DMS153 treated with DMSO at 0.1 percent for 48 hours (cell line): Measurements from ENCODE around the gene CTDSP1.

Source experiments
- DNase-seq: peaks from one replicate; lab custom pipeline; 2025; ENCODE audit not compliant: unreplicated experiment; lab: John Stamatoyannopoulos, UW

Gene CTDSP1, protein sequence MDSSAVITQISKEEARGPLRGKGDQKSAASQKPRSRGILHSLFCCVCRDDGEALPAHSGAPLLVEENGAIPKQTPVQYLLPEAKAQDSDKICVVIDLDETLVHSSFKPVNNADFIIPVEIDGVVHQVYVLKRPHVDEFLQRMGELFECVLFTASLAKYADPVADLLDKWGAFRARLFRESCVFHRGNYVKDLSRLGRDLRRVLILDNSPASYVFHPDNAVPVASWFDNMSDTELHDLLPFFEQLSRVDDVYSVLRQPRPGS

GRCh38 chr2:218399391-218400166 lies at the start of gene CTDSP1:
Gene CTDSP1, plus strand, starts transcription at chr2:218399868. Its CDS starts 223 bp downstream, at chr2:218400091.
- peak; percentile 79 for DNase-seq

DNA sequence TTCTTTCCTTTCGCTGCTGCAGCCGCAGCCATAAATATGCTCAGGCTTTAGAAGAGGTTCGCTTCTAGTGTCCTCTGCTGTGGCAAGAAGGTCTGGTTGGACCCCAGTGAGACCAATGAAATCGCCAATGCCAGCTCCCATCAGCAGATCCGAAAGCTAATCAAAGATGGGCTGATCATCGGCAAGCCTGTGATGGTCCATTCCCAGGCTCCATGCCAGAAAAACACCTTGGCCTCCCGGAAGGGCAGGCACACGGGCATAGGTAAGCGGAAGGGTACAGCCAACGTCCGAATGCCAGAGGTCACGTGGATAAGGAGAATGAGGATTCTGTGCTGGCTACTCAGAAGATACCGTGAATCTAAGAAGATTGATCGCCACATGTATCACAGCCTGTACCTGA lies 45.6 kb upstream of the CTDSP1 start:
- no peak for DNase-seq

GRCh38 chr2:218354850-218355443 lies 44.7 kb upstream of the CTDSP1 start:
- no peak for DNase-seq

GRCh38 chr2:218357236-218358177 lies 42.2 kb upstream of the CTDSP1 start:
- DNase-seq, result no peak

- DNase-seq, result no peak
These were observed 39.2 kb upstream of the CTDSP1 start for GRCh38 chr2:218360453-218360852.

DNA sequence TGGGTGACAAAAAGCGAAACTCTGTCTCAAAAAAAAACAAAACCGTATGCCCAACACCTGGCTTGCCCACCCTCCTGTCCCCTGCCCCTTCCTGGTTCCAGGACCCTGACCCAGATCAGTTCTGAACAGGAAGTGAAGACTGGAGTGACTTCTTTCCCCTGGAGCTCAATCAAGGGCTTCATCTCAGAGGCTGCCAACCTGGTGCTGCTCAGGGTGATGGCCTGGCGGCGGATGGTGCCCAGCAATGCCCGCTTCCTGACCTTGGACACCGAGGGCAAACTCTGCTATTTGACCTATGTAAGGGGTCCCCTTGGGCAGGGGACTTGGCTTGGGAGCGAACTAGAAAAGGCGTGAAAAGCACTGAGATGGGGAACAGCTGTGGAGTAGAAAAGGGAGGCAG lies 37.1 kb upstream of the CTDSP1 start:
- no peak for DNase-seq

DNA sequence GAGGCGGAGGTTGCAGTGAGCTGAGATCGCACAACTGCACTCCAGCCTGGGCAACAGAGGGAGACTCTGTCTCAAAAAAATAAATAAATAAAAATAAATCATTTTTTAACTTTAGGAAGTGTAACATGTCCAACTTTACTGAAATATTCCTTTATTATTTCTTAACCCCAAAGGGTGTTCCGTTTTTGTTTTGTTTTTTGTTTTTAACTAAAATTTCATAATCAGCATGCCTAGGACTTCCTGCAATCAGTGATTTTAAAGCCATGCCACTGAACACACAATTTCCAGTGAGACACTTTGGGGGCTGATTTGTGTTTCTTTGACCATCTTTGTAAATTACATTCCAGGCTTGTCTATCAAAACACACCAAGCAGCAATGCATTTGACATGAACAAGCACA lies 35.9 kb upstream of the CTDSP1 start:
- DNase-seq, result no peak

DNA sequence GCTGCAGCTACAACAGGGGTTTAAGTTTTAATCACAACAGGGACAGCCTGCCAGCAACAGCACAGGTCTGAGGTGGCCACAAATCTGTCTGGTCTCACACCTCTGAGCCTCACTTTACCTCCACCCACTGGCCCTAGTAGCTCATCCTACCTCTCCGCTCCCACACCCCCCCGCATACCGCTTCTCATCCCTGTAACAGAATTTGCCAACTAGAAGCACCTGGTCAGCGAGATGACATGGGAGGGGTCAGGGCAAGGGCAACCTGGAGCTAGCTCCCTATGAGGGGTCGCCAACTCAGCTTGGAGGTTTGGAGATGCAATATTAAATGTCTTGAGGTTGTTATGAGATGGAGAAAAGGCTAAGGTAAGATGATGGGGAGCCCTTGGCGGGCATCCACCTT lies 35.5 kb upstream of the CTDSP1 start:
- no peak for DNase-seq

DNA sequence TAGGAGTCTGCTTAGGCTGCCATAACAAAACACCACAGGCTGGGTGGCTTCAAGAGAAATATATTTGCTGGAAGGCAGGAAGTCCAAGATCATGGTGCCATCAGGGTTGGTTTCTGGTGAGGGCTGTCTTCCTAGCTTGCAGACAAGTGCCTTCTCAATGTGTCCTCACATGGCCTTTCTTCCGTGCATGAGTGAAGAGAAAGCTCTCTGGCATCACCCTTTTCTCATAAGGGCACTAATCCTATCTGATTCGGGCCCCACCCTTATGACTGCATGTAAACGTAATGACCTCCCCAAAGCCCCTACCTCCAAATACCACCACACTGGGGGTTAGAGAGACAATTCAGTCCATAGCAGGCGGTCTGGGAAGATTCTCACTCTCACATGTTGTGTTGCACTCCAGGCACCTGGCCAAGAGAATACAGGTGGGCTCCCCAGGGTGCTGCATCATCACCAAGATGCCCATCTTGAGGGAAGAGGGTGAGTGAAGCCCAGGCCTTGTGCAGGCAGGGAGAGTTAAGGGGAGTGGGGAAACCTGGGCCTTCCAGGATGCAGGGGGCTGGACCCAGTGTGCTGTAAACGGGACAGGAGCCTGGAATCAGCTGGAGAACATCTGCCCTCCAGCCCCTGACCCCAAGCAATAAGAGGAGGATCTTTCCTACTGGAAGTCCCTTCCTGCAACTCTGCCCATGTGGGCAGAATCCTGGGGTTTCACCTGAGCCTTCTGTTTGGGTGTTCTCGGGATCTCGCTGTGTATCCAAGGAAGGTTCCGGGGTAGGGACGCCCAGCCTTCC lies 32.9 kb upstream of the CTDSP1 start:
- no peak for DNase-seq

DNA sequence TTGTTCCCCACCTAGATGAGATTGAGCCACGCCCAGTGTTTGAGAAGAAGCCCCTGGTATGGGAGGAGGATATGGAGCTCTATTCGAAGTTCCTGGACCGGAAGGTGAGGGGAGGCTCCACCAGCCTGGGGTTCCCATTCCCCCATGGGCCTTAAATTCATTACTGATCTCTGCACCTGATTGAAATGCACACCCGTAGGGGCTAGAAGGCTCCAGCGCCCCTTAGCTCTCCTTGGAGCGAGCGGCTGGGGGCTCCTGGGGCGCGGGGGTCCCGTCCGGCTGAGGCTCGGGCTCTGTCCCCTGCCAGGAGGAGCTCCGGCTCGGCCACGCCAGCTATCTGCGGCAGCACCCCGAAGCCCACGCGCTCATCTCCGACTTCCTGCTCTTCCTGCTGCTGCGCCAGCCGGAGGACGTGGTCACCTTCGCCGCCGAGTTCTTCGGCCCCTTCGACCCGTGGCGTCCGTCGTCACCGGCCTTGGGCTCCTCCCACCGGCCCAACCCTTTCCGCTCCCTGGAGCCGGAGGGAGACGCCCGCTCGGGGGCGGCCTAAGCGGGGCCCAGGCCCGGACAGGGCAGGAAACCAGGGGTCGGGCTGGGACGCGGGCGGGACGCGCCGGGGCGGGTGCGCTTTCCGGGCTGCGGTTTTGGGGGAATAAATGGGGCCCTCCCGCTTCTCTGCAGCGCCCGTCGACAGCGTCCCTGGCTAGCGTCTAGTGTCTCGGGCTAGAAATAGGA lies 32.1 kb upstream of the CTDSP1 start:
- no peak for DNase-seq

DNA sequence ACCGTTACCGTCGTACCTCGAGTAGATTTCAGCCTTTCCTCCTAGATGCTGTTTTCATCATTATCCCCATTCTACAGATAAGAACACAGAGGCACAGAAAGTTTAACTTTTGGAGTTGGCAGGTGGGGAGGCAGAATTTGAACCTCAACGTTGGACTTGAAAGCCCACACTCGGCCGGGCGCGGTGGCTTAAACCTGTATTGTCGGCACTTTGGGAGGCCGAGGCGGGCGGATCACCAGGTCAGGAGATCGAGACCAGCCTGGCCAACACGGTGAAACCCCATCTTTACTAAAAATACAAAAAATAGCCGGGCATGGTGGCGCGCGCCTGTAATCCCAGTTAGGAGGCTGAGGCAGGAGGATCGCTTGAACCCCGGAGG lies 31.5 kb upstream of the CTDSP1 start:
- DNase-seq, result no peak

GRCh38 chr2:218368621-218369153 lies 31.0 kb upstream of the CTDSP1 start:
- peak; percentile 39 for DNase-seq

DNA sequence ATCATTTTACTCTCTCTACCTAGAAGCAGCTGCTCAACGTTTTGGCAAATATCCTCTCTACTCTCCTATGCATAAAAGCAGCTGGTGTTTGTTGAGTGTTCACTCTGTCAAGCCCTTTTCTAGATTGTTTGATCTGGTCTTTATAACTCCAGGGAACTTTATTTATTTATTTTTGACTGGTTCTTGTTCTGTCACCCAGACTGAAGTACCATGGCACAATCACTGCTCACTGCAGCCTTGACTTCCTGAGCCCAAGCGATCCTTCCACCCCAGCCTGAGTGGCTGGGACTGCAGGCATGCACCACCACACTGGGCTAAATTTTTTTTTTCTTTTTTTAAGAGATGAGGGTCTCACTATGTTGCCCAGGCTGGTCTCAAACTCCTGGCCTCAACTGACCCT lies 30.3 kb upstream of the CTDSP1 start:
- DNase-seq, result peak; percentile 77

- no peak for DNase-seq
These were observed 29.1 kb upstream of the CTDSP1 start for GRCh38 chr2:218370410-218371063.

- no peak for DNase-seq
These were observed 27.7 kb upstream of the CTDSP1 start for GRCh38 chr2:218371983-218372350.

DNA sequence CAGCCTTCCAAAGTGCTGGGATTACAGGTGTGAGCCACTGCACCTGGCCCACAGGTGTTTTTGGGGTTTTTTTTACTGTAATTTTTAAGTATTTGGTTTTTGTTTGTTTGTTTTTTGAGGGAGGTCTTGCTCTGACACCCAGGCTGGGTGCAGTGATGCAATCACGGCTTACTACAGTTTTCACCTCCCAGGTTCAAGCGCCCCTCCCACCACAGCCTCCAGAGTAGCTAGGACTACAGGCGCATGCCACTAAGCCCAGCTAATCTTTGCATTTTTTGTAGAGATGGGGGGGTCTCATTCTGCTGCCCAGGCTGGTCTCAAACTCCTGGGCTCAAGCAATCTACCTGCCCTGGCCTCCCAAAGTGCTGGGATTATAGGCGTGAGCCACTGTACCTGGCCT lies 24.9 kb upstream of the CTDSP1 start:
- no peak for DNase-seq

DNA sequence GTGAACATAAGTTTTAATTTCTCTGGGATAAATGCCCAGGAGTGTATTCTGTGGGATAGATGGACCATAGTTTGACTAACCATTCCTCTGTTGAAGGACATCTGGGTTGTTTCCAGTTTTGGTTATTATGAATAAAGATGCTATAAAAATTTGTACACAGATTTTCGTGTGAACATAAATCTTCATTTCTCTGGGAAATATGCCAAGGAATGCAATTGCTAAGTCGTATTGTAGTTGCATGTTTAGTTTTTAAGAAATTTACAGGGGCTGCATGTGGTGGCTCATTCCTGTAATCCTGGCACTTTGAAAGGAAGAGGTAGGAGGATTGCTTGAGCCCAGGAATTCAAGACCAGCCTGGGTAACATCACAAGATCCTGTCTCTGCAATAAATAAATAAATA lies 24.5 kb upstream of the CTDSP1 start:
- no peak for DNase-seq

- DNase-seq, result no peak
These were observed 21.6 kb upstream of the CTDSP1 start for GRCh38 chr2:218378053-218378452.

DNA sequence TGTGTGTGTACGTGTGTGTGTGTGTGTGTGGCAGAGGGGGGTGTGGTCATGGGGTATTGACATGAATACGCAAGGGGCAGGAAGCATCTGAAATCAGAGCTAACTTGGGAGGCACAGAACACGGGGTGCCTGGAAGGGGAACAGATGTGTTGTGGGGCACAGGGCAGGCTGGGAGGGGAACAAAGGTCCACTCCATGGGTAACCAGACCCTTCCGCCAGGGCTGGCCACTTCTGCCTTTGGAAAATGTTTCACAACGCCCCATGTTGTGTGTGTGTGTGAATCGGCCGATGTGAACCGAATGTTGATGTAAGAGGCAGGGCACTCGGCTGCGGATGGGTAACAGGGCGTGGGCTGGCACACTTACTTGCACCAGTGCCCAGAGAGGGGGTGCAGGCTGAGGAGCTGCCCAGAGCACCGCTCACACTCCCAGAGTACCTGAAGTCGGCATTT lies 17.7 kb upstream of the CTDSP1 start, which contains the start of gene SLC11A1:
Gene SLC11A1, plus strand, starts transcription at position 358 of the 451 bp plus-strand sequence. CDS start 96 bp downstream, outside the sequence.
- DNase-seq, result no peak
